Astrocyte (in vitro differentiated cells and primary cell): ENCODE data around the gene GPR137.

Experiments
- CTCF ChIP-seq: IDR thresholded peaks from 2 replicates; pipeline ENCODE4 v1.5.1; 2011; ENCODE audit warnings: low read depth, mild to moderate bottlenecking, inconsistent platforms, low read length, moderate library complexity; ENCODE audit not compliant: insufficient read depth
- EZH2 ChIP-seq: IDR thresholded peaks from 2 replicates; pipeline ENCODE4 v1.6.1; 2012; ENCODE audit warnings: mild to moderate bottlenecking, low read length, inconsistent platforms; ENCODE audit not compliant: insufficient read depth

DNA sequence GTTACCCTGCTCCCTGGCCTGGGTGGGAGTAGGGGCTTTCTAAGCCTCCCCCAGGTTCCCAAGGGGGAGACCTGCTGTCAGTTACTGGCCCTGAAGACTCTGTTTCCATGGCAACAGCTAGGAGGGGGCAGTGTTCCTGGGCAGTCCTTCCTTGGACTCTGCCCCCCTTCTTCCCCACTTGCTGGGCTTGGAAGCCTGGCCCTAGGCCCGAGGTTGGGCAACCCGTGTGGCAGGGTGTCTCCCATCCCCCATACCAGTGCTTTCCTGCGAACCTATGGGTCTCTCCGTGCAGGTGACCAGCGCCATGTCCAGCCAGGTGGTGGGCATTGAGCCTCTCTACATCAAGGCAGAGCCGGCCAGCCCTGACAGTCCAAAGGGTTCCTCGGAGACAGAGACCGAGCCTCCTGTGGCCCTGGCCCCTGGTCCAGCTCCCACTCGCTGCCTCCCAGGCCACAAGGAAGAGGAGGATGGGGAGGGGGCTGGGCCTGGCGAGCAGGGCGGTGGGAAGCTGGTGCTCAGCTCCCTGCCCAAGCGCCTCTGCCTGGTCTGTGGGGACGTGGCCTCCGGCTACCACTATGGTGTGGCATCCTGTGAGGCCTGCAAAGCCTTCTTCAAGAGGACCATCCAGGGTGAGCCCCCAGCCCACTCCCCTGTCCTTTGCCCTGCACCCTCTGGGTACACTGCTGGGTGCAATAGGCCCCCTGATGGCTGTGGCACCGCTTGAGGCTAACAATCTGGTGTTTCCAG is 21.4 kb downstream of the GPR137 start:
- TF ChIP-seq CTCF (no peak), EZH2 (no peak)
